H9 (cell line): ENCODE measurements around the gene ST3GAL6. TPM values are rescaled to one million over a fixed set of nuclear protein-coding genes. Genes with fewer than 3 reads are reported as not detected.

Experiments used
- DNase-seq: peaks from one replicate; pipeline ENCODE4 v3.0.0-alpha.2; 2017
- H2AFZ ChIP-seq: one replicate; pipeline ENCODE4 v1.6.1; 2013; ENCODE audit warnings: mild to moderate bottlenecking, low read length, control low read depth, moderate library complexity
- H2AK5ac ChIP-seq: 2 replicates; pipeline ENCODE4 v1.6.1; 2013; ENCODE audit warnings: low read length, control low read depth, mixed read lengths; ENCODE audit not compliant: insufficient read length
- H2BK120ac ChIP-seq: one replicate; pipeline ENCODE4 v1.6.1; 2013; ENCODE audit warnings: low read depth, mild to moderate bottlenecking, low read length, control low read depth, inconsistent platforms; ENCODE audit not compliant: poor library complexity, severe bottlenecking
- H2BK12ac ChIP-seq: 2 replicates; pipeline ENCODE4 v1.6.1; 2013; ENCODE audit warnings: low read length, control low read depth, mixed read lengths, low read depth; ENCODE audit not compliant: insufficient read length
- H2BK15ac ChIP-seq: 2 replicates; pipeline ENCODE4 v1.6.1; 2013; ENCODE audit warnings: low read depth, low read length, control low read depth
- H2BK20ac ChIP-seq: one replicate; pipeline ENCODE4 v1.6.1; 2013; ENCODE audit warnings: low read depth, mild to moderate bottlenecking, low read length, control low read depth, inconsistent platforms; ENCODE audit not compliant: poor library complexity, severe bottlenecking
- H2BK5ac ChIP-seq: 2 replicates; pipeline ENCODE4 v1.6.1; 2013; ENCODE audit warnings: low read length, control low read depth, mixed read lengths; ENCODE audit not compliant: insufficient read length
- H3K14ac ChIP-seq: 2 replicates; pipeline ENCODE4 v1.6.1; 2013; ENCODE audit warnings: low read length, control low read depth; ENCODE audit not compliant: insufficient read depth
- H3K18ac ChIP-seq: 2 replicates; pipeline ENCODE4 v1.6.1; 2013; ENCODE audit warnings: low read depth, mild to moderate bottlenecking, mixed read lengths, low read length, control low read depth; ENCODE audit not compliant: insufficient read length
- H3K23ac ChIP-seq: 2 replicates; pipeline ENCODE4 v1.6.1; 2013; ENCODE audit warnings: low read length, control low read depth, mixed read lengths, low read depth; ENCODE audit not compliant: insufficient read length
- H3K23me2 ChIP-seq: 2 replicates; pipeline ENCODE4 v1.6.1; 2013; ENCODE audit warnings: low read depth, mild to moderate bottlenecking, mixed read lengths, low read length, control low read depth; ENCODE audit not compliant: insufficient read length, poor library complexity, severe bottlenecking
- H3K27ac ChIP-seq: 2 replicates; pipeline ENCODE4 v1.5.1; 2013; ENCODE audit warnings: low read length, control low read depth, mixed read lengths, low read depth; ENCODE audit not compliant: insufficient read length
- H3K27me3 ChIP-seq: 2 replicates; pipeline ENCODE4 v1.6.1; 2013; ENCODE audit warnings: low read length, control low read depth, inconsistent platforms; ENCODE audit not compliant: insufficient read depth
- H3K4ac ChIP-seq: 2 replicates; pipeline ENCODE4 v1.6.1; 2013; ENCODE audit warnings: low read depth, mild to moderate bottlenecking, control low read depth, inconsistent platforms, low read length, moderate library complexity
- H3K4me1 ChIP-seq: 2 replicates; pipeline ENCODE4 v1.6.1; 2013; ENCODE audit warnings: low read length, control low read depth, inconsistent platforms; ENCODE audit not compliant: insufficient read depth
- H3K4me2 ChIP-seq: 2 replicates; pipeline ENCODE4 v1.6.1; 2013; ENCODE audit warnings: low read length, control low read depth, mixed read lengths; ENCODE audit not compliant: insufficient read length, insufficient read depth
- H3K56ac ChIP-seq: 2 replicates; pipeline ENCODE4 v1.6.1; 2013; ENCODE audit warnings: low read depth, mild to moderate bottlenecking, mixed read lengths, low read length, control low read depth; ENCODE audit not compliant: insufficient read length
- H3K79me1 ChIP-seq: 2 replicates; pipeline ENCODE4 v1.6.1; 2013; ENCODE audit warnings: low read depth, mild to moderate bottlenecking, moderate library complexity, low read length, control low read depth, inconsistent platforms; ENCODE audit not compliant: insufficient read depth, poor library complexity, severe bottlenecking
- H3K79me2 ChIP-seq: 2 replicates; pipeline ENCODE4 v1.6.1; 2013; ENCODE audit warnings: low read length, control low read depth, inconsistent platforms; ENCODE audit not compliant: insufficient read depth
- H3K9ac ChIP-seq: 2 replicates; pipeline ENCODE4 v1.6.1; 2013; ENCODE audit warnings: low read length, control low read depth, mixed read lengths; ENCODE audit not compliant: insufficient read length; ENCODE audit errors: extremely low read depth
- H3K9me3 ChIP-seq: one replicate; pipeline ENCODE4 v1.6.1; 2013; ENCODE audit warnings: low read depth, low read length, inconsistent platforms; ENCODE audit not compliant: control insufficient read depth
- H3T11ph ChIP-seq: one replicate; pipeline ENCODE4 v1.6.1; 2013; ENCODE audit warnings: mild to moderate bottlenecking, low read length, control low read depth, inconsistent platforms
- H4K20me1 ChIP-seq: one replicate; pipeline ENCODE4 v1.6.1; 2013; ENCODE audit not compliant: control insufficient read depth, insufficient read length, insufficient read depth
- H4K5ac ChIP-seq: 2 replicates; pipeline ENCODE4 v1.6.1; 2013; ENCODE audit warnings: low read depth, mild to moderate bottlenecking, mixed read lengths, low read length, control low read depth; ENCODE audit not compliant: insufficient read length
- H4K8ac ChIP-seq: replicated peaks from 2 replicates; pipeline ENCODE4 v1.6.1; 2013; ENCODE audit warnings: low read length, control low read depth, mixed read lengths, low read depth; ENCODE audit not compliant: insufficient read length
- H4K91ac ChIP-seq: 2 replicates; pipeline ENCODE4 v1.6.1; 2013; ENCODE audit warnings: low read depth, mild to moderate bottlenecking, moderate library complexity, mixed read lengths, low read length, control low read depth; ENCODE audit not compliant: insufficient read length
- H3K27ac Mint-ChIP-seq, 3 experiments: 2 replicates in 2 of 3; 3 replicates in 1 of 3; pipeline ENCODE4 v1.8.0; 2020 to 2021; ENCODE audit warnings: mixed read lengths in 3 of 3, mild to moderate bottlenecking in 1 of 3, moderate library complexity in 1 of 3
- H3K27me3 Mint-ChIP-seq: 2 replicates; pipeline ENCODE4 v1.8.0; 2021; ENCODE audit warnings: low read depth, mild to moderate bottlenecking, moderate library complexity, mixed read lengths
- H3K36me3 Mint-ChIP-seq, 3 experiments: 2 replicates in 2 of 3; 3 replicates in 1 of 3; pipeline ENCODE4 v1.8.0; 2020 to 2021; ENCODE audit warnings: low read depth in 3 of 3, mixed read lengths in 3 of 3; ENCODE audit not compliant: insufficient read depth in 1 of 3
- H3K4me1 Mint-ChIP-seq, 2 experiments: 2 replicates each; pipeline ENCODE4 v1.8.0; 2020; ENCODE audit warnings: mixed read lengths in 2 of 2
- H3K4me3 Mint-ChIP-seq, 2 experiments: 2 replicates in 1 of 2; 3 replicates in 1 of 2; pipeline ENCODE4 v1.8.0; 2020 to 2021; ENCODE audit warnings: mild to moderate bottlenecking in 2 of 2, mixed read lengths in 2 of 2, moderate library complexity in 1 of 2
- H3K9me3 Mint-ChIP-seq, 2 experiments: 2 replicates in 1 of 2; 3 replicates in 1 of 2; pipeline ENCODE4 v1.8.0; 2020; ENCODE audit warnings: mild to moderate bottlenecking in 2 of 2, mixed read lengths in 2 of 2, moderate library complexity in 1 of 2
- CTCF ChIP-seq: fragments of 200-600 bp; sonication (generic); conservative IDR thresholded peaks from 3 replicates; pipeline ENCODE4 v1.8.0; 2021; ENCODE audit warnings: antibody characterized with exemption, mild to moderate bottlenecking
- WGBS: extraction: QIAGEN DNeasy Blood & Tissue Kit; methylation state at CpG from one replicate; pipeline ENCODE4 v1.1.7; 2013; ENCODE audit warnings: missing lambda C conversion rate, low lambda C conversion rate, mixed read lengths; ENCODE audit not compliant: insufficient read length; ENCODE audit errors: extremely low coverage; 5-methylcytosine and 5-hydroxymethylcytosine counted together
- total RNA-seq: library from RNA; stranded (reverse); gene quantifications from 2 replicates; pipeline ENCODE4 v1.2.1, GENCODE V29; 2021

ST3GAL6 gene
- total RNA-seq, 1 experiment from 2014 or later: 6.4 TPM

DNA sequence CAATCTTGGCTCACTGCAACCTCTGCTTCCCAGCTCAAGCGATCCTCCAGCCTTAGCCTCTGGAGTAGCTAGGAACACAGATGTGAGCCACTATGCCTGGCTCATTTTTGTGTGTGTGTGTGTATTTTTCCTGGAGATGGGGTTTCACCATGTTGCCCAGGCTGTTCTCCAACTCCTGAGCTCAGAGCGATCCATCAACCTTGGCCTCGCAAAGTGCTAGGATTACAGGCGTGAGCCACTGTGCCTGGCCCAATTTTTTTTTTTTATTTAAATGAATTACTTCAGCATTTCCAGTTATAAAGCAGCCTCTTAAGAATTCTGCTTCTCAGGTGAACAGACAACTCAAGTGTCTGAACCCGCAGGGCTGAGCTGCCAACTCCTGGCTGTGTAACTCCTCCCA, 20.1 kb upstream of the ST3GAL6 start:
- H4K8ac ChIP-seq: no peak overlapping the region
- Mint-ChIP-seq H3K4me3 (no peak overlapping the region), H3K36me3 (peaks cover 0 to 1% (median 0%) of the 10 kb centered on the region in 3 experiments; a peak in 1 of 7 replicates), H3K27ac (no peak overlapping the region), H3K27me3 (no peaks in the 10 kb centered on the region), H3K4me1 (0 out of 4 replicates have a peak, but pooled peaks cover 0 to 1% of the 10 kb centered on the region in 2 experiments), H3K9me3 (no peaks in the 10 kb centered on the region)
- no peak overlapping the region for H3K4me2 ChIP-seq
- no peak overlapping the region for H3K27ac ChIP-seq
- H2BK15ac ChIP-seq: no peak overlapping the region
- no peaks in the 10 kb centered on the region for H3K4me1 ChIP-seq
- H2BK20ac ChIP-seq: no peak overlapping the region
- no peak overlapping the region for H2BK12ac ChIP-seq
- no peak overlapping the region for H3K18ac ChIP-seq
- no peak overlapping the region for H3T11ph ChIP-seq
- no peak overlapping the region for H2BK120ac ChIP-seq
- no peaks in the 10 kb centered on the region for H3K23me2 ChIP-seq
- H2AFZ ChIP-seq: no peak overlapping the region
- H3K23ac ChIP-seq: no peak overlapping the region
- no peaks in the 10 kb centered on the region for H4K20me1 ChIP-seq
- no peaks in the 10 kb centered on the region for H3K27me3 ChIP-seq
- H2AK5ac ChIP-seq: no peak overlapping the region
- H4K91ac ChIP-seq: no peak overlapping the region
- no peaks in the 10 kb centered on the region for H3K79me1 ChIP-seq
- H4K5ac ChIP-seq: no peak overlapping the region
- no peak overlapping the region for H2BK5ac ChIP-seq
- no peaks in the 10 kb centered on the region for H3K79me2 ChIP-seq
- H3K9me3 ChIP-seq: no peaks in the 10 kb centered on the region
- no peak for DNase-seq
- TF ChIP-seq CTCF: no peak
- no peak overlapping the region for H3K14ac ChIP-seq
- H3K9ac ChIP-seq: no peak overlapping the region
- no peak overlapping the region for H3K56ac ChIP-seq
- no peak overlapping the region for H3K4ac ChIP-seq
- WGBS: no CpG with 5 or more reads among the region's 5 CpGs
